Measurements from ENCODE around the gene SLC17A4. TPM values are rescaled to one million over a fixed set of nuclear protein-coding genes. Genes with fewer than 3 reads are reported as not detected.

The SLC17A4 gene
- total RNA-seq, 1 experiment from 2014 or later, result not detected

DNA sequence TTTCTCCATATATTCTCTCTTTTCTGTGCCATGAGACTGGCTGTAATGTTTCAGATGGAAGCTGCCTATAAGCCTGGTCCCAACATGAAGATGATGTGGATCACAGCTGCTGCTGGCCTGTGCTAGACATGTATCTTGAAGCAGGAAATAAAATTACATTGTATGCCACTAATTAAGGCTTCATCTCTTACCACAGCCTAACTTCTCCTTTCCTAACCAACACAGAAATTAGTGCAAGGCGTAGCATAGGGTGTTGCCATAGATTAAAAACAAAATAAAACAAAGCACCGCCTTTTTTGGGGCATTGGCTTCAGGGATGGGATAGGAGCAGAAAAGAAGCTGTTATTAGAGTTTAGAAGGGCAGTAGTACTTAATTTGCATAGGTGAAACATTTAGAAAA lies 4.7 kb upstream of the SLC17A4 start:
- Histone ChIP-seq H3T11ph (ENCODE audit: low read length) (no peak overlapping the region), H2BK20ac (ENCODE audit: low read depth, low read length, poor library complexity, severe bottlenecking) (no peak overlapping the region), H3K23ac (ENCODE audit: insufficient read length, low read depth, low read length) (no peak overlapping the region), H4K91ac (ENCODE audit: insufficient read length, low read depth, low read length) (no peak overlapping the region), H3K14ac (ENCODE audit: insufficient read depth, low read length) (no peak overlapping the region), H2BK120ac (ENCODE audit: low read depth, low read length, poor library complexity, severe bottlenecking) (no peak overlapping the region), H3K9ac (ENCODE audit: extremely low read depth, insufficient read length, low read length) (no peak overlapping the region), H4K20me1 (ENCODE audit: control insufficient read depth, insufficient read depth, insufficient read length) (no peaks in the 10 kb centered on the region), H3K18ac (ENCODE audit: insufficient read length, low read depth, low read length) (no peak overlapping the region), H3K23me2 (ENCODE audit: insufficient read length, low read depth, low read length, poor library complexity, severe bottlenecking) (no peaks in the 10 kb centered on the region), H3K9me3 (ENCODE audit: control insufficient read depth, low read depth, low read length) (no peaks in the 10 kb centered on the region), H3K4me1 (ENCODE audit: insufficient read depth, low read length) (no peaks in the 10 kb centered on the region), H3K4me2 (ENCODE audit: insufficient read depth, insufficient read length, low read length) (no peak overlapping the region), H2AFZ (ENCODE audit: low read length) (no peak overlapping the region), H3K27ac (ENCODE audit: insufficient read length, low read depth, low read length) (no peak overlapping the region), H3K4ac (ENCODE audit: low read depth, low read length) (no peak overlapping the region), H2BK15ac (ENCODE audit: low read depth, low read length) (no peak overlapping the region), H3K56ac (ENCODE audit: insufficient read length, low read depth, low read length) (no peak overlapping the region), H2AK5ac (ENCODE audit: insufficient read length, low read length) (no peak overlapping the region), H4K8ac (replicated peaks; ENCODE audit: insufficient read length, low read depth, low read length) (no peak overlapping the region), H2BK12ac (ENCODE audit: insufficient read length, low read depth, low read length) (no peak overlapping the region), H3K79me2 (ENCODE audit: insufficient read depth, low read length) (no peaks in the 10 kb centered on the region), H2BK5ac (ENCODE audit: insufficient read length, low read length) (no peak overlapping the region), H3K79me1 (ENCODE audit: insufficient read depth, low read depth, low read length, poor library complexity, severe bottlenecking) (no peaks in the 10 kb centered on the region), H3K27me3 (ENCODE audit: insufficient read depth, low read length) (no peaks in the 10 kb centered on the region), H4K5ac (ENCODE audit: insufficient read length, low read depth, low read length) (no peak overlapping the region)
- DNase-seq, result no peak
- WGBS (ENCODE audit: extremely low coverage, insufficient read length, low lambda C conversion rate), result no CpG with 5 or more reads among the region's 2 CpGs
- TF ChIP-seq, protein P1, sequence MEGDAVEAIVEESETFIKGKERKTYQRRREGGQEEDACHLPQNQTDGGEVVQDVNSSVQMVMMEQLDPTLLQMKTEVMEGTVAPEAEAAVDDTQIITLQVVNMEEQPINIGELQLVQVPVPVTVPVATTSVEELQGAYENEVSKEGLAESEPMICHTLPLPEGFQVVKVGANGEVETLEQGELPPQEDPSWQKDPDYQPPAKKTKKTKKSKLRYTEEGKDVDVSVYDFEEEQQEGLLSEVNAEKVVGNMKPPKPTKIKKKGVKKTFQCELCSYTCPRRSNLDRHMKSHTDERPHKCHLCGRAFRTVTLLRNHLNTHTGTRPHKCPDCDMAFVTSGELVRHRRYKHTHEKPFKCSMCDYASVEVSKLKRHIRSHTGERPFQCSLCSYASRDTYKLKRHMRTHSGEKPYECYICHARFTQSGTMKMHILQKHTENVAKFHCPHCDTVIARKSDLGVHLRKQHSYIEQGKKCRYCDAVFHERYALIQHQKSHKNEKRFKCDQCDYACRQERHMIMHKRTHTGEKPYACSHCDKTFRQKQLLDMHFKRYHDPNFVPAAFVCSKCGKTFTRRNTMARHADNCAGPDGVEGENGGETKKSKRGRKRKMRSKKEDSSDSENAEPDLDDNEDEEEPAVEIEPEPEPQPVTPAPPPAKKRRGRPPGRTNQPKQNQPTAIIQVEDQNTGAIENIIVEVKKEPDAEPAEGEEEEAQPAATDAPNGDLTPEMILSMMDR (conservative IDR thresholded peaks at IDR 0.05), result no peak
- H3K27ac Mint-ChIP-seq, result no peak overlapping the region
- no peaks in the 10 kb centered on the region for H3K27me3 Mint-ChIP-seq (ENCODE audit: low read depth)
- no peaks in the 10 kb centered on the region for H3K9me3 Mint-ChIP-seq
- no peaks in the 10 kb centered on the region for H3K4me1 Mint-ChIP-seq
- no peak overlapping the region for H3K4me3 Mint-ChIP-seq
- no peaks in the 10 kb centered on the region for H3K36me3 Mint-ChIP-seq (ENCODE audit: insufficient read depth in 1 of 3, low read depth in 3 of 3)
